ENCODE data around the gene PHKG1.
A peak's percentile ranks its signal among the peaks of the same experiment; 100 is the strongest.
"Not testable (repeated sequence)": the region's sequence is repeated elsewhere in the genome, so short reads cannot be mapped to it uniquely, and the experiment has no call there.

Gene PHKG1

DNA sequence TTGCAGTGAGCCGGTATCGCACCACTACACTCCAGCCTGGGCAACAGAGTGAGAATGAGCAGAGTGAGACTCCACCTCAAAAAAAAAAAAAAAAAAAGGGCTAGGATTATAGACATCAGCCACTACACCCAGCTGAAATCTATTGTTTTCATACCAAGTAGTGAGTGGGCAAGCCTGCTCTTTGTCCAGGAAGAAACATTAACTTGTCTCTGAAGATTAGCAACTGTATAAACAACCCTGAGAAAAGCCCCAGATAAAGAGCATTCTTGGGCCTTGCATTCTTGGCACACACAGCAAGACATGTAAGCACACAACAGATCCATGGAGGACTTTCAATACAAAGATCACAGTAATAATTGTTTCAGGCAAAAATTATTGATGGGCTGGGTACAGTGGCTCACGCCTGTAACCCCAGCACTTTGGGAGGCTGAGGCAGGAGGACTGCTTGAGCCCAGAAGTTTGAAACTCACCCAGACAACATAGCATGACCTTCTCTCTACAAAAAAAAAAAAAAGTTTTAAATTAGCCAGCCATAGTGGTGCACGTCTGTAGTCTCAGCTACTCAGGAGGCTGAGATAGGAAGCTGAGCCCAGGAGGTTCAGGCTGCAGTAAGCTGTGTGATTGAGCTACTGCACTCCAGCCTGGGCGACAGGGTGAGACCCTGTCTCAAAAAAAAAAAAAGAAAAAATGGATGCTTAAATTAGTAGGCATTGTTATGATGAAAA lies 45.9 kb downstream of the PHKG1 start:
- peak; percentile 95 for DNase-seq (ENCODE audit: low read depth)
- no peak overlapping the region for H3K4me3 ChIP-seq (replicated peaks; ENCODE audit: low read depth, low read length)

DNA sequence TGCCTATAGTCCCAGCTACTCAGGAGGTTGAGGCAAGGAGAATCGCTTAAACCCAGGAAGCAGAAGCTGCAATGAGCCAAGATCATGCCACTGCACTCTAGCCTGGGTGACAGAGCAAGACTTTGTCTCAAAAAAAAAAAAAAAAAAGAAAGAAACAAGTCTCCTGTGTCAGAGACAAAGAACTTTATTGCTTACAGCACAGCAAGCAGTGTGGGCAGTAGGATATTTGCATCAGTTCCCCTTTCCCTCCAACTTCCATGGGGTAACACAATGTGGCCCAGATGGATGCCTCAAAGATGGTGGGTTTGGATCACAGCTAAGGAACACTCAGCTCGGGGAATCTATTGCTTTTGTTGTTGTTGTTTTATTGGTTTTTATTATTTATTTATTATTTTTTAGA lies 47.0 kb downstream of the PHKG1 start:
- DNase-seq (ENCODE audit: low read depth); H3K4me3 ChIP-seq (replicated peaks; ENCODE audit: low read depth, low read length): not testable (repeated sequence)

More for the DNA sequence above, 45.9 kb downstream of the PHKG1 start:
- TF ChIP-seq, protein P1, sequence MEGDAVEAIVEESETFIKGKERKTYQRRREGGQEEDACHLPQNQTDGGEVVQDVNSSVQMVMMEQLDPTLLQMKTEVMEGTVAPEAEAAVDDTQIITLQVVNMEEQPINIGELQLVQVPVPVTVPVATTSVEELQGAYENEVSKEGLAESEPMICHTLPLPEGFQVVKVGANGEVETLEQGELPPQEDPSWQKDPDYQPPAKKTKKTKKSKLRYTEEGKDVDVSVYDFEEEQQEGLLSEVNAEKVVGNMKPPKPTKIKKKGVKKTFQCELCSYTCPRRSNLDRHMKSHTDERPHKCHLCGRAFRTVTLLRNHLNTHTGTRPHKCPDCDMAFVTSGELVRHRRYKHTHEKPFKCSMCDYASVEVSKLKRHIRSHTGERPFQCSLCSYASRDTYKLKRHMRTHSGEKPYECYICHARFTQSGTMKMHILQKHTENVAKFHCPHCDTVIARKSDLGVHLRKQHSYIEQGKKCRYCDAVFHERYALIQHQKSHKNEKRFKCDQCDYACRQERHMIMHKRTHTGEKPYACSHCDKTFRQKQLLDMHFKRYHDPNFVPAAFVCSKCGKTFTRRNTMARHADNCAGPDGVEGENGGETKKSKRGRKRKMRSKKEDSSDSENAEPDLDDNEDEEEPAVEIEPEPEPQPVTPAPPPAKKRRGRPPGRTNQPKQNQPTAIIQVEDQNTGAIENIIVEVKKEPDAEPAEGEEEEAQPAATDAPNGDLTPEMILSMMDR (IDR thresholded peaks at IDR 0.05; ENCODE audit: low read length, missing control alignments), result no peak

DNA sequence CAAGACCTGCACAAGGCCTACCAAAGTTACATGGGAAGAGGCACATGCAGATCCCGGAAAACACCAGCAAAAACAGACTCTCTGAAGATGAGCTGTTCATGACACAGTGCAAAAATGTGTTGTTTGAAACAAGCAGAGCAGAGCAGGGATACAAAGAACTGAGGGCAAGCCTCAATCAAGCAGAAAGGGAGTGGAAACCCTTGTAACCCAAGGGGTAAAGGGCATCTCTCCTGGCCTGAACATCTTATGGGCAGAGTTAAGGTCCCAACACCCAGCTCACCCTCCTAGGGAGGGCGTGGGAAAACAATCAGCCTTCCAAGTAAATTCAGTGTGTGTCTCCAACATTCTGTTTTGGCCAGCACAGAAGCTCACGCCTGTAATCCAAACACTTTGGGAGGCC lies 52.0 kb downstream of the PHKG1 start:
- TF ChIP-seq, protein P1 (IDR thresholded peaks at IDR 0.05; ENCODE audit: low read length, missing control alignments), result no peak
- no peak for DNase-seq (ENCODE audit: low read depth)

DNA sequence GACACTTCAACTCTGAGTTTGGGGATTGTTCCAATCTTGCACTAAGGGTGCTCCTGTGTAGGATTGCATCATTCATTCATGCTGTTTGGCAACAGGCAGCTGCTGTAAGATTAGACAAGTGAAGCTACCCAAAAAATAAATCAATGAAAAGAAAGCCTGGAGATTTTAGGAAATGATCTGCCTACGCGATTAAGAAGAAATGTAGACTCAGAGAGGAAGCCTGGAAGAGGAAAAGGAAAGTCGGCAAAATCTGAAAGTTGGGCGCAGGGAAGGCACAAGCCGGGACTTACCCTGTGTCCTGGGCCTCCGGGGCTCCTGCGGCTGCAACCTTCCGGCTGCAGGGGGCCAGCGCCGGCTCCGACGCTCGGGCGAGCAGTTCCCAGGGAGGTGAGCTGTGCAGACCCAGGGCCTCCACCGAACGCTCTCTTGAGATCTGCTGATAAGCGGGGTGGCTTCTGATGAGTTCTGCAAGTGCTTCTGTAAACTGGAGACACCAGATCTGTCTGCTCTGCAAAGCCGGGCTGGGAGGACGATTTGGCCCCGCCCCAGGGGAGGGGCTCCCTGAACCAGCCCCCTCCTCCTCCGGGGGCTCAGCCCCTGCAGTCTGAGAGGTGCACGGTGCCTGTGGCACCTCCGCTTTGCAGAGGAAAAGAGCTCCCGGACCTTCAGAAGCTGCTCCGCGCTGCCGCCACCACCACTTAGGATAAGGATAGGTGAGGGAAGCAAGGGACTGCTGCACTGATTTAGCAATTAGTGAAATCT lies 58.9 kb downstream of the PHKG1 start:
- H3K4me3 ChIP-seq (replicated peaks; ENCODE audit: low read depth, low read length), result peak overlapping the region; percentile 70
- TF ChIP-seq, protein P1 (IDR thresholded peaks at IDR 0.05; ENCODE audit: low read length, missing control alignments), result peak; percentile 21
- DNase-seq (ENCODE audit: low read depth), result peak; percentile 76

More for the DNA sequence above, 52.0 kb downstream of the PHKG1 start:
- no peak overlapping the region for H3K4me3 ChIP-seq (replicated peaks; ENCODE audit: low read depth, low read length)

DNA sequence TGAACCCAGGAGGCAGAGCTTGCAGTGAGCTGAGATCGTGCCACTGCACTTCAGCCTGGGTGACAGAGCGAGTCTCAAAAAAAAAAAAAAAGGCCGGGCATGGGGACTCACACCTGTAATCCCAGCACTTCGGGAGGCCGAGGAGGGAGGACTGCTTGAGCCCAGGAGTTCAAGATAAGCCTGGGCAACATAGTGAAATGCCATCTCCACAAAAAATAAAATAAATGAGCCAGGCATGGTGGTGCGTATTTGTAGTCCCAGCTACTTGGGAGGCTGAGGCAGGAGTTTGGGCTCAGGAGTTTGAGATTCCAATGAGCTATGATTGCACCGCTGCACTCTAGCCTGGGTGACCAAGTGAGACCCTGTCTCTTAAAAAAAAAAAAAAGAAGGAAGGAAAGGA lies 60.2 kb downstream of the PHKG1 start:
- not testable (repeated sequence) for H3K4me3 ChIP-seq (replicated peaks; ENCODE audit: low read depth, low read length); DNase-seq (ENCODE audit: low read depth)

DNA sequence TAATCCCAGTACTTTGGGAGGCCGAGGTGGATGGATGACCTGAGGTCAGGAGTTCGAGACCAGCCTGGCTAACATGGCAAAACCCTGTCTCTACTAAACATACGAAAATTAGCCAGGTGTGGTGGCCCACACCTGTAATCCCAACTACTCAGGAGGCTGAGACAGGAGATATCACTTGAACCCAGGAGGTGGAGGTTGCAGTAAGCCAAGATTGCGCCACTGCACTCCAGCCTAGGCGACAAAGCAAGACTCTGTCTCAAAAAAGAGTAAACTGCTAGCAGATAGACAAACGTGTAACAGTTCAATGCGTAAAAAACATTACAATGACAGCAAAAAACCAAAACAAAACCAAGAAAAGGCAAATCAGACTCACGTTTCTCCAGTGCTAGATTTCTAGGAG lies 61.2 kb downstream of the PHKG1 start:
- not testable (repeated sequence) for H3K4me3 ChIP-seq (replicated peaks; ENCODE audit: low read depth, low read length); DNase-seq (ENCODE audit: low read depth)

DNA sequence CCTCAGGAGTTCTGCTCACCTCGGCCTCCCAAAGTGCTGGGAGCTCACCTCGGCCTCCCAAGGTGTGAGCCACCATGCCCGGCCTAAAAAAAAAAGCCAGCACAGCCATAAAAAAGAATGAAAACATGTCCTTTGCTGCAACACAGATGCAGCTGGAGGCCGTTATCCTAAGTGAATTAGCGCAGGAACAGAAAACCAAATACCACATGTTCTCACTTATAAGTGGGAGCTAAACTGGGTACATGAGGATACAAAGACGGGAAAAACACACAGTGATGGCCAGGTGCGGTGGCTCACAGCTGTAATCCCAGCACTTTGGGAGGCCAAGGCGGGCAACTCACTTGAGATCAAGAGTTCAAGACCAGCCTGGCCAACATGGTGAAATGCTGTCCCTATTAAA lies 62.4 kb downstream of the PHKG1 start:
- DNase-seq (ENCODE audit: low read depth), result no peak
- H3K4me3 ChIP-seq (replicated peaks; ENCODE audit: low read depth, low read length), result no peak overlapping the region
- TF ChIP-seq, protein P1 (IDR thresholded peaks at IDR 0.05; ENCODE audit: low read length, missing control alignments), result no peak

All from fibroblast of pulmonary artery (primary cell).